ENCODE measurements around the gene FOXG1. TPM values are rescaled to one million over a fixed set of nuclear protein-coding genes. Genes with fewer than 3 reads are reported as not detected.

FOXG1 gene
- not detected for total RNA-seq

GRCh38 chr14:28766469-28766955 is at the start of gene FOXG1:
FOXG1 (plus strand) TSS chr14:28766787; CDS start chr14:28767280, 493 bp downstream.
- H3K4me1 ChIP-seq: peaks cover 13 to 24% (median 17%) of the 10 kb centered on the region in 4 donors
- DNase-seq (peak in 1 of 2 donors; percentile 79), ATAC-seq (ENCODE audit: low FRiP score in 2 of 2) (peak in 1 of 2 donors; percentile 39)
- H3K4me3 ChIP-seq: peak within 1 kb of the TSS; percentile 3 to 38 (median 26)
- H3K36me3 ChIP-seq: no peaks in the 10 kb centered on the region
- 7 to 12% methylated on average over 22 to 41 of the region's 58 CpGs for WGBS, 2 donors
- peaks cover 0 to 9% (median 0%) of the 10 kb centered on the region in 4 donors for H3K9me3 ChIP-seq
- TF ChIP-seq POLR2A (IDR thresholded peaks at IDR 0.05): no peak
- no peak for TF ChIP-seq POLR2AphosphoS5 (IDR thresholded peaks at IDR 0.05)
- TF ChIP-seq EP300 (IDR thresholded peaks at IDR 0.05): no peak
- TF ChIP-seq CTCF (IDR thresholded peaks at IDR 0.05): no peak
- H3K27ac ChIP-seq: no peak within 1 kb of the TSS
- H3K27me3 ChIP-seq: peaks cover 0 to 56% (median 32%) of the 10 kb centered on the region in 4 donors

GRCh38 chr14:28719130-28719529 is 47.5 kb upstream of the FOXG1 start:
- Histone ChIP-seq H3K4me3 (no peak overlapping the region), H3K36me3 (no peaks in the 10 kb centered on the region), H3K27me3 (no peaks in the 10 kb centered on the region), H3K27ac (no peak overlapping the region), H3K4me1 (no peaks in the 10 kb centered on the region), H3K9me3 (no peaks in the 10 kb centered on the region)
- TF ChIP-seq POLR2AphosphoS5 (IDR thresholded peaks at IDR 0.05): no peak
- TF ChIP-seq POLR2A (IDR thresholded peaks at IDR 0.05): no peak
- TF ChIP-seq CTCF (IDR thresholded peaks at IDR 0.05): no peak
- TF ChIP-seq EP300 (IDR thresholded peaks at IDR 0.05): no peak
- WGBS, 2 donors: 84 to 85% methylated on average over 5 of the region's 5 CpGs
- ATAC-seq (ENCODE audit: low FRiP score in 2 of 2) (no peak), DNase-seq (no peak)

- DNase-seq (no peak), ATAC-seq (ENCODE audit: low FRiP score in 2 of 2) (no peak)
- Histone ChIP-seq H3K36me3 (no peaks in the 10 kb centered on the region), H3K27me3 (no peaks in the 10 kb centered on the region), H3K4me3 (no peak overlapping the region), H3K9me3 (no peaks in the 10 kb centered on the region), H3K4me1 (no peaks in the 10 kb centered on the region), H3K27ac (no peak overlapping the region)
- WGBS, 2 donors: 54% methylated on average over 2 of the region's 2 CpGs
- TF ChIP-seq EP300 (IDR thresholded peaks at IDR 0.05) (no peak), POLR2A (IDR thresholded peaks at IDR 0.05) (no peak), POLR2AphosphoS5 (IDR thresholded peaks at IDR 0.05) (no peak), CTCF (IDR thresholded peaks at IDR 0.05) (no peak)
Observed at GRCh38 chr14:28731358-28731757, 35.2 kb upstream of the FOXG1 start.

- Histone ChIP-seq H3K27ac (no peak overlapping the region), H3K9me3 (peaks cover 0 to 3% (median 0%) of the 10 kb centered on the region in 4 donors), H3K4me1 (no peaks in the 10 kb centered on the region), H3K36me3 (no peaks in the 10 kb centered on the region), H3K27me3 (no peaks in the 10 kb centered on the region), H3K4me3 (no peak overlapping the region)
- no peak for TF ChIP-seq EP300 (IDR thresholded peaks at IDR 0.05)
- no peak for TF ChIP-seq POLR2A (IDR thresholded peaks at IDR 0.05)
- no peak for TF ChIP-seq CTCF (IDR thresholded peaks at IDR 0.05)
- no peak for TF ChIP-seq POLR2AphosphoS5 (IDR thresholded peaks at IDR 0.05)
- ATAC-seq (ENCODE audit: low FRiP score in 2 of 2): no peak
- WGBS, 2 donors: 74 to 85% methylated on average over 3 of the region's 3 CpGs
- no peak for DNase-seq
Observed at GRCh38 chr14:28742171-28742846, 24.3 kb upstream of the FOXG1 start.

GRCh38 chr14:28744126-28744525 is 22.5 kb upstream of the FOXG1 start:
- Histone ChIP-seq H3K4me3 (no peak overlapping the region), H3K36me3 (no peaks in the 10 kb centered on the region), H3K4me1 (no peaks in the 10 kb centered on the region), H3K9me3 (peaks cover 0 to 3% (median 0%) of the 10 kb centered on the region in 4 donors), H3K27me3 (no peaks in the 10 kb centered on the region), H3K27ac (no peak overlapping the region)
- DNase-seq (no peak), ATAC-seq (ENCODE audit: low FRiP score in 2 of 2) (no peak)
- no peak for TF ChIP-seq CTCF (IDR thresholded peaks at IDR 0.05)
- no peak for TF ChIP-seq EP300 (IDR thresholded peaks at IDR 0.05)
- no peak for TF ChIP-seq POLR2A (IDR thresholded peaks at IDR 0.05)
- no peak for TF ChIP-seq POLR2AphosphoS5 (IDR thresholded peaks at IDR 0.05)

Measured in upper lobe of left lung (tissue), 6 donors.